H9 (cell line): ENCODE results near the gene NACC2. TPM values are rescaled to one million over a fixed set of nuclear protein-coding genes. Genes with fewer than 3 reads are reported as not detected.

ENCODE experiments used
- DNase-seq: peaks from one replicate; pipeline ENCODE4 v3.0.0-alpha.2; 2017
- H2AFZ ChIP-seq: one replicate; pipeline ENCODE4 v1.6.1; 2013; ENCODE audit warnings: mild to moderate bottlenecking, low read length, control low read depth, moderate library complexity
- H2AK5ac ChIP-seq: 2 replicates; pipeline ENCODE4 v1.6.1; 2013; ENCODE audit warnings: low read length, control low read depth, mixed read lengths; ENCODE audit not compliant: insufficient read length
- H2BK120ac ChIP-seq: one replicate; pipeline ENCODE4 v1.6.1; 2013; ENCODE audit warnings: low read depth, mild to moderate bottlenecking, low read length, control low read depth, inconsistent platforms; ENCODE audit not compliant: poor library complexity, severe bottlenecking
- H2BK12ac ChIP-seq: 2 replicates; pipeline ENCODE4 v1.6.1; 2013; ENCODE audit warnings: low read length, control low read depth, mixed read lengths, low read depth; ENCODE audit not compliant: insufficient read length
- H2BK15ac ChIP-seq: 2 replicates; pipeline ENCODE4 v1.6.1; 2013; ENCODE audit warnings: low read depth, low read length, control low read depth
- H2BK20ac ChIP-seq: one replicate; pipeline ENCODE4 v1.6.1; 2013; ENCODE audit warnings: low read depth, mild to moderate bottlenecking, low read length, control low read depth, inconsistent platforms; ENCODE audit not compliant: poor library complexity, severe bottlenecking
- H2BK5ac ChIP-seq: 2 replicates; pipeline ENCODE4 v1.6.1; 2013; ENCODE audit warnings: low read length, control low read depth, mixed read lengths; ENCODE audit not compliant: insufficient read length
- H3K14ac ChIP-seq: 2 replicates; pipeline ENCODE4 v1.6.1; 2013; ENCODE audit warnings: low read length, control low read depth; ENCODE audit not compliant: insufficient read depth
- H3K18ac ChIP-seq: 2 replicates; pipeline ENCODE4 v1.6.1; 2013; ENCODE audit warnings: low read depth, mild to moderate bottlenecking, mixed read lengths, low read length, control low read depth; ENCODE audit not compliant: insufficient read length
- H3K23ac ChIP-seq: 2 replicates; pipeline ENCODE4 v1.6.1; 2013; ENCODE audit warnings: low read length, control low read depth, mixed read lengths, low read depth; ENCODE audit not compliant: insufficient read length
- H3K23me2 ChIP-seq: 2 replicates; pipeline ENCODE4 v1.6.1; 2013; ENCODE audit warnings: low read depth, mild to moderate bottlenecking, mixed read lengths, low read length, control low read depth; ENCODE audit not compliant: insufficient read length, poor library complexity, severe bottlenecking
- H3K27ac ChIP-seq: 2 replicates; pipeline ENCODE4 v1.5.1; 2013; ENCODE audit warnings: low read length, control low read depth, mixed read lengths, low read depth; ENCODE audit not compliant: insufficient read length
- H3K27me3 ChIP-seq: 2 replicates; pipeline ENCODE4 v1.6.1; 2013; ENCODE audit warnings: low read length, control low read depth, inconsistent platforms; ENCODE audit not compliant: insufficient read depth
- H3K4ac ChIP-seq: 2 replicates; pipeline ENCODE4 v1.6.1; 2013; ENCODE audit warnings: low read depth, mild to moderate bottlenecking, control low read depth, inconsistent platforms, low read length, moderate library complexity
- H3K4me1 ChIP-seq: 2 replicates; pipeline ENCODE4 v1.6.1; 2013; ENCODE audit warnings: low read length, control low read depth, inconsistent platforms; ENCODE audit not compliant: insufficient read depth
- H3K4me2 ChIP-seq: 2 replicates; pipeline ENCODE4 v1.6.1; 2013; ENCODE audit warnings: low read length, control low read depth, mixed read lengths; ENCODE audit not compliant: insufficient read length, insufficient read depth
- H3K56ac ChIP-seq: 2 replicates; pipeline ENCODE4 v1.6.1; 2013; ENCODE audit warnings: low read depth, mild to moderate bottlenecking, mixed read lengths, low read length, control low read depth; ENCODE audit not compliant: insufficient read length
- H3K79me1 ChIP-seq: 2 replicates; pipeline ENCODE4 v1.6.1; 2013; ENCODE audit warnings: low read depth, mild to moderate bottlenecking, moderate library complexity, low read length, control low read depth, inconsistent platforms; ENCODE audit not compliant: insufficient read depth, poor library complexity, severe bottlenecking
- H3K79me2 ChIP-seq: 2 replicates; pipeline ENCODE4 v1.6.1; 2013; ENCODE audit warnings: low read length, control low read depth, inconsistent platforms; ENCODE audit not compliant: insufficient read depth
- H3K9ac ChIP-seq: 2 replicates; pipeline ENCODE4 v1.6.1; 2013; ENCODE audit warnings: low read length, control low read depth, mixed read lengths; ENCODE audit not compliant: insufficient read length; ENCODE audit errors: extremely low read depth
- H3K9me3 ChIP-seq: one replicate; pipeline ENCODE4 v1.6.1; 2013; ENCODE audit warnings: low read depth, low read length, inconsistent platforms; ENCODE audit not compliant: control insufficient read depth
- H3T11ph ChIP-seq: one replicate; pipeline ENCODE4 v1.6.1; 2013; ENCODE audit warnings: mild to moderate bottlenecking, low read length, control low read depth, inconsistent platforms
- H4K20me1 ChIP-seq: one replicate; pipeline ENCODE4 v1.6.1; 2013; ENCODE audit not compliant: control insufficient read depth, insufficient read length, insufficient read depth
- H4K5ac ChIP-seq: 2 replicates; pipeline ENCODE4 v1.6.1; 2013; ENCODE audit warnings: low read depth, mild to moderate bottlenecking, mixed read lengths, low read length, control low read depth; ENCODE audit not compliant: insufficient read length
- H4K8ac ChIP-seq: replicated peaks from 2 replicates; pipeline ENCODE4 v1.6.1; 2013; ENCODE audit warnings: low read length, control low read depth, mixed read lengths, low read depth; ENCODE audit not compliant: insufficient read length
- H4K91ac ChIP-seq: 2 replicates; pipeline ENCODE4 v1.6.1; 2013; ENCODE audit warnings: low read depth, mild to moderate bottlenecking, moderate library complexity, mixed read lengths, low read length, control low read depth; ENCODE audit not compliant: insufficient read length
- H3K27ac Mint-ChIP-seq, 3 experiments: 2 replicates in 2 of 3; 3 replicates in 1 of 3; pipeline ENCODE4 v1.8.0; 2020 to 2021; ENCODE audit warnings: mixed read lengths in 3 of 3, mild to moderate bottlenecking in 1 of 3, moderate library complexity in 1 of 3
- H3K27me3 Mint-ChIP-seq: 2 replicates; pipeline ENCODE4 v1.8.0; 2021; ENCODE audit warnings: low read depth, mild to moderate bottlenecking, moderate library complexity, mixed read lengths
- H3K36me3 Mint-ChIP-seq, 3 experiments: 2 replicates in 2 of 3; 3 replicates in 1 of 3; pipeline ENCODE4 v1.8.0; 2020 to 2021; ENCODE audit warnings: low read depth in 3 of 3, mixed read lengths in 3 of 3; ENCODE audit not compliant: insufficient read depth in 1 of 3
- H3K4me1 Mint-ChIP-seq, 2 experiments: 2 replicates each; pipeline ENCODE4 v1.8.0; 2020; ENCODE audit warnings: mixed read lengths in 2 of 2
- H3K4me3 Mint-ChIP-seq, 2 experiments: 2 replicates in 1 of 2; 3 replicates in 1 of 2; pipeline ENCODE4 v1.8.0; 2020 to 2021; ENCODE audit warnings: mild to moderate bottlenecking in 2 of 2, mixed read lengths in 2 of 2, moderate library complexity in 1 of 2
- H3K9me3 Mint-ChIP-seq, 2 experiments: 2 replicates in 1 of 2; 3 replicates in 1 of 2; pipeline ENCODE4 v1.8.0; 2020; ENCODE audit warnings: mild to moderate bottlenecking in 2 of 2, mixed read lengths in 2 of 2, moderate library complexity in 1 of 2
- WGBS: extraction: QIAGEN DNeasy Blood & Tissue Kit; methylation state at CpG from one replicate; pipeline ENCODE4 v1.1.7; 2013; ENCODE audit warnings: missing lambda C conversion rate, low lambda C conversion rate, mixed read lengths; ENCODE audit not compliant: insufficient read length; ENCODE audit errors: extremely low coverage; 5-methylcytosine and 5-hydroxymethylcytosine counted together
- total RNA-seq: library from RNA; stranded (reverse); gene quantifications from 2 replicates; pipeline ENCODE4 v1.2.1, GENCODE V29; 2021
- TF ChIP-seq, protein P1 (sequence below): fragments of 200-600 bp; sonication (generic); conservative IDR thresholded peaks from 3 replicates; pipeline ENCODE4 v1.8.0; 2021; ENCODE audit warnings: antibody characterized with exemption, mild to moderate bottlenecking

NACC2 gene
- total RNA-seq, 1 experiment from 2014 or later, result 11.5 TPM

DNA sequence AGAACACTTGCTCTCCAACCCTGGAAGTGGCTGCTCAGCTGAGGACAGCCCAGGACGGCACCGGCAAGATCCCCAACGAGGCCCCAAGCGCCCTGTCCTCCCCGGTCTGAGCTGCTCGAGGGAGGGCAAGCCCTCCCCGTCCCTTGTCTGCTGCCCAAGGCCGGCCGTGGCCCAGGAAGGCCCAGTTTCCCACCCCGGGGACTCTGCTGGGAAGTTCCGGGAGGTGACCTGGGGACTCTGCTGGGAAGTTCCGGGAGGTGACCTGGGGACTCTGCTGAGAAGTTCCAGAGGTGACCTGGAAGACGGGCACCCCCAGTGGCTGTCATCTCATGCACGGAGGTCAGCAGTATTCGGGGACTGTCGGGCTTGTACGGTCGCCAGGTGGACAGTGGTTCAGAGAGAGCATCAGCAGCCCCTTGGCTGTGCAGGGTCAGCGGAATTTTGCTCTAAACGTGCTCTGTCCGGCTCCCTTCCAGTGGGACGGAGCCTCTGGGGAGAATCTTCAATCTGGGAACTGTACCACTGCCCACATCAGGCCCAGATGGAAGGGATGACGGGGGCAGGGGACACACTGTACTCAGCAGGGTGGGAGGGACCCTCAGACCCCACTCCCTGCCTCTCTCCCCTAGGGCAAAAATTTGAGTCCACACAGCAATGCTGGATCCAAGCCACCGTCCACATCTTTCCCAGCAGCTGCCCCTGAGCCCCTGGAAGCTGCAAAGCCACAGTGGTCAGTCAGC is 7.2 kb downstream of the NACC2 start:
- no CpG with 5 or more reads among the region's 24 CpGs for WGBS
- H3K23ac ChIP-seq, result no peak overlapping the region
- no peak overlapping the region for H2BK120ac ChIP-seq
- H3K27ac Mint-ChIP-seq, result no peak overlapping the region; a peak in 1 of 7 replicates
- H2BK20ac ChIP-seq, result no peak overlapping the region
- no peak overlapping the region for H2AFZ ChIP-seq
- no peaks in the 10 kb centered on the region for H3K36me3 Mint-ChIP-seq
- DNase-seq, result peak; percentile 23
- H4K20me1 ChIP-seq, result peaks cover 4% of the 10 kb centered on the region
- H3K9me3 ChIP-seq, result no peaks in the 10 kb centered on the region
- no peak overlapping the region; the same call in 1 of the 2 replicates for H3K14ac ChIP-seq
- no peak overlapping the region for H2BK15ac ChIP-seq
- H3K27ac ChIP-seq, result no peak overlapping the region
- no peaks in the 10 kb centered on the region for H3K27me3 ChIP-seq
- no peak overlapping the region for H2AK5ac ChIP-seq
- no peak overlapping the region for H3K18ac ChIP-seq
- H2BK5ac ChIP-seq, result no peak overlapping the region
- TF ChIP-seq, protein P1, sequence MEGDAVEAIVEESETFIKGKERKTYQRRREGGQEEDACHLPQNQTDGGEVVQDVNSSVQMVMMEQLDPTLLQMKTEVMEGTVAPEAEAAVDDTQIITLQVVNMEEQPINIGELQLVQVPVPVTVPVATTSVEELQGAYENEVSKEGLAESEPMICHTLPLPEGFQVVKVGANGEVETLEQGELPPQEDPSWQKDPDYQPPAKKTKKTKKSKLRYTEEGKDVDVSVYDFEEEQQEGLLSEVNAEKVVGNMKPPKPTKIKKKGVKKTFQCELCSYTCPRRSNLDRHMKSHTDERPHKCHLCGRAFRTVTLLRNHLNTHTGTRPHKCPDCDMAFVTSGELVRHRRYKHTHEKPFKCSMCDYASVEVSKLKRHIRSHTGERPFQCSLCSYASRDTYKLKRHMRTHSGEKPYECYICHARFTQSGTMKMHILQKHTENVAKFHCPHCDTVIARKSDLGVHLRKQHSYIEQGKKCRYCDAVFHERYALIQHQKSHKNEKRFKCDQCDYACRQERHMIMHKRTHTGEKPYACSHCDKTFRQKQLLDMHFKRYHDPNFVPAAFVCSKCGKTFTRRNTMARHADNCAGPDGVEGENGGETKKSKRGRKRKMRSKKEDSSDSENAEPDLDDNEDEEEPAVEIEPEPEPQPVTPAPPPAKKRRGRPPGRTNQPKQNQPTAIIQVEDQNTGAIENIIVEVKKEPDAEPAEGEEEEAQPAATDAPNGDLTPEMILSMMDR, result no peak
- no peak overlapping the region for H3T11ph ChIP-seq
- H3K4me2 ChIP-seq, result no peak overlapping the region
- H4K91ac ChIP-seq, result no peak overlapping the region
- no peak overlapping the region for H3K4ac ChIP-seq
- H3K79me2 ChIP-seq, result no peaks in the 10 kb centered on the region; the same call in 1 of the 2 replicates
- no peaks in the 10 kb centered on the region for H3K79me1 ChIP-seq
- no peaks in the 10 kb centered on the region; the same call in 1 of the 2 replicates for H3K27me3 Mint-ChIP-seq
- H3K4me1 ChIP-seq, result no peaks in the 10 kb centered on the region
- no peak overlapping the region for H4K5ac ChIP-seq
- no peak overlapping the region for H2BK12ac ChIP-seq
- H3K56ac ChIP-seq, result no peak overlapping the region
- H3K4me3 Mint-ChIP-seq, result no peak overlapping the region
- no peaks in the 10 kb centered on the region for H3K9me3 Mint-ChIP-seq
- no peak overlapping the region for H4K8ac ChIP-seq
- no peaks in the 10 kb centered on the region for H3K23me2 ChIP-seq
- H3K9ac ChIP-seq, result no peak overlapping the region
- H3K4me1 Mint-ChIP-seq, result peaks cover 20 to 42% of the 10 kb centered on the region in 2 experiments
